Activated CD4-positive, alpha-beta T cell treated with anti-CD3 and anti-CD28 coated beads for 48 hours (primary cell): ENCODE measurements around the gene RAD50.

Source experiments
- DNase-seq: peaks from one replicate; pipeline ENCODE4 v3.0.0-alpha.2; 2020

Gene RAD50

DNA sequence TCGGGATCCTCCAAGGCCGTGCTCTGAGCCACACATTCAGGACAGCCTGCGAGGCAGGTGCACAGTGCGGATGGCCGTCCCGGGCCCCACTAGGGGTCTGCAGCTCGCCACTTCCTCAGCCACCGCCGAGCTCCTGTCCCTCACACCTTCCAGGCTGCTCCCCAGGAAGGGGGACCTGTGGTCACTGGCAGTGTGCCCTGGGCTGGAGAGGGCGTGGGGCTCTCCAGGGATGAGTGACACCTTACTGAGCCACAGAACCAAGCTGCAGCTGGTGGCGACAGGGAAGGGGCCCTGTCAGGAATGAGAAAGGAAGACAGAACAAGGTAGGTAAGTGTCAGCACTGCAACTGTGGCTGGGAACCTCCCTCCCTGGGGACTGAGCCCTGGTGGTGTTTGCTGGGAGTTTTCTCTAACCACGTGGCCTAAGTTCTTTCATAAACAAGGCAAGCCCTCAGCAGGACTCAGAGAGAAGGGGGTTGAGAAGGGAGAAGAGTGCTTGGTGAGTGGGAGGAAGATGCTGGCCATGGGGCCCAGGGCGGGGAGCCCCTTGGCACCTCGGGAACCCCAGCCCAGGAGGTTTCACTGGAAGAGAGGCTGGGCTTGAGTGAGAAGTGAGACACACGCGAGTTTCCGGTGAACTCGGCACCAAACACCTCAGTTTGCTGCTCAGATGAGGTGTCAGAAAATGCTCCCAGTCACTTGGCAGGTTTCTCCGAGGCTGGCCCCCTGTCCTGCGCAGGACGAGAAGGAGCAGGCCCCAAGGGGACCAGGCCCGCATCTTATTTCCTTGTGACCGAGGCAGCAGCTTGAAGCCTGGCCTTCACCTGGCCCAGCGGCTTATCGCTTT lies 106.4 kb downstream of the RAD50 start:
- DNase-seq, result peak; percentile 76

DNA sequence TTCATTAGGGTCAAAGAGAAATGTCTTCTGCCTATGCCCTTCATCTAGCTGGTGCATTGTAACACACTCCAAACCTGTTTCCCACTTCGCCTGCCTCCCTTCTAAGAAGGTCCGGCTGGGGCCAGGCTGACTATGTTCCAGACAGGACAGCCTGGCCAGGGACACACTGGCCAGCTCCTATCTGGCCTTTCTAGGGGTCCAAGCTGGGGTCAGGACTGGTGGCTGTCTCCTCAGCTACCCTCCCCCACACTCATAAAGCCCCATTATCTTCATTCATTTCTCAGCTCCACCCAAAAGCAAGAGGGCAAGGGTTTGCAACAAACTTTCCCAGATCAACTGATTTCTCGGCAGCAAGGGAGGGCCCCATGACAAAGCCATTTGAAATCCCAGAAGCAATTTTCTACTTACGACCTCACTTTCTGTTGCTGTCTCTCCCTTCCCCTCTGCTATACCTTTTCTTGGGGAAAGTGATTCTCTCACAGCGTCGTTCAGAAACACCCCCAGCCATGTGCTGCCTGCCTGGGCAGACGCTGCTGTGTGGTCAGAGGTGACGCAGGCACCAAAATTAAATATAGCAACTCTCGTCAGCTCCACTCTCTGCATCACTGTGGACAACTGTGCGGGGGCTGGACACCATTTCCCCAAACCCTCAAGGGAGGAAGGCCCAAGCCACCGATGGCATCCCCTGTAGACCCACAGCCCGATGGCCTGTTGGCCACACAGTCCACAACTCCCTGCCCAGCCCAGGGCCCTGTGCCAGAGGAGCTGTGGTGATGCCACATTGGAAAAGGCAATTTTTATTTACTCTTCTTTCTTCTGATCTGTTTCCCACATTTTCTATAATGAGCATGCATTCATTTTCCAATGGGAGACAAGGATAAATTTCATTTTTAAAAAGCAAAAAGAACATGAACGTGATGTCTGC lies 107.3 kb downstream of the RAD50 start:
- DNase-seq, result no peak

DNA sequence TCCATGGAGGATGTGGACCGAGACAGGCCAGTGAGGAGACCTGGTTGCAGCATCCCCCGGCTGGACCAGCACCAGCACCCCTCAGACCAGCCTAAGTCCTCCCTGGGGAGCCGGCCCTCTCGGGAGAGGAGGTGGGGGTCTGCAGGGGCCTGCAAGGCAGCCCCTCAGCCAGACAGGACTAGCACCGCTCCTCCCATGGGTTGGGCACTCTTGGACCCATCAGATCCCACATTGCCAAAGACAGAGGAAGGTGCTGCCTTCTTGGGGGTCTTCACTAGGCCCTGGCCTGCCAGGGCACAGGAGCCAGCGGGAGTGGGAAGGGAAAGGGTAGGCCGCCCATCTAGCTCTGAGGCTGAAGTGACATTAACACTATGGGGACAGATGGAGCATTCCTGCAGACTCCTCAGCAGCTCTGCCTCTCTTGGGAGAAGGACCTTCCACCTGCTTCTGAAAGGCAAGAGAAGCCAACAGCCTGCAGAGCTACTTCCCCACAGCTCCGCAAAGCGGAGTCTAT lies 108.0 kb downstream of the RAD50 start:
- DNase-seq, result no peak

DNA sequence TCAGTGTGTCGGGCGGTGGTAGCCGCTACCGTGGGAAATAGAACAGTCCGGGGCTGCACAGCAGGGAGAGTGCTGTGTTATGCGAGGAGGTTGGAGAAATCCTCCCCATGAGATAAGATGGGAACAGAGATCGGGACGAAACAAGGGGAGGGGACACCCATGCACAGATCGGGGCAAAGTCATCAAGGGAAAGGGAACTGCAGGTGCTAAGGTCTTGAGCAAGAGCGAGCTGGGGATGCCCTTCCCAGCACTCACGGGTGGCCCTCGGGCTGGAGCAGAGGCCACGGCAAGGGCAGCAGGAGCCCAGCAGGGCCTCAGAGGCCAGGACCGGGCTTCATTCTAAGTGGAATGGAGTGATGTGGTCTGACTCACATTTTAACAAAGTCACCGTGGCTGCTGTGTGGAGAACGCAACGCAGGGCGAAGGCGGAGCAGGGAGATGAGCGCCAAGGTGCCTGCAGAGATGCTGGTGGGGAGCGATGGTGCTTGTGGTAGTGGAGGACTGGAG lies 108.8 kb downstream of the RAD50 start:
- no peak for DNase-seq

DNA sequence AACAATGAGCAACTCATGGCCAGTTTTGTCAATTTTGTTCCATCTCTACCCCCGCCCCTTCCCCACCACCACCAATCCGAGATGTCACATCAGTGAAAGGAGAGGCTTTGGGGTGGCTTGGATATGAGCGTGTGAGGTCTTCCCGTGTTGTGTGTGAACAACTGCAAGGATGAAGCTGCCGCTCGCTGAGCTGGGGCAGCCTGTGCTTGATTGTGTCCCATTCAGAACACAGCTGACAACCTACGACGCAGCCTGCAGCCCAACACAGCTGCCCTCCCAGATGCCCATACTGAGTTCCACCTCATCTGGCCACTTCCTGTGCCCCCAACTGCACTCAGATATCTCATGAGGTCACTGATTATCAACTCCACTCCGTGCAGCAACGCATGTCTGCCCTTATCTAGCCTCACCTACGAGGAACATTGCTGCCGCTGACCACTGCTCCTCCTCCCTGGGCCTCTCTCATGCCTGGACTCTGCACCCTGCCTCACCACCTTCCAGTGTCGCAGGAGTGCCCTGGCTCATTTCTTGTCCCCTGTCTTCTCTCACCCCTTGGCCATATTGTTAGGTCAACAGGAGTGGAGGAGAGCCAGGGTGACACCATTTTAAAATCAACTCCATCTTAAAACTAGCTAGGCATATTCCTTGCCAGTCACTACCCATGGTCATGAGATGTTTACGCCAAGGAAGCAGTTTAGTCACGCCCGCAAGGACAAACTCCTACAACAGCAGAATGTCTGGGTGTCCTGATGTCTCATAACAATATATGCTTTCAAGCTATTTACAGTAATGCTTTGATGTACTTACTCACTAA lies 109.7 kb downstream of the RAD50 start:
- DNase-seq, result no peak

DNA sequence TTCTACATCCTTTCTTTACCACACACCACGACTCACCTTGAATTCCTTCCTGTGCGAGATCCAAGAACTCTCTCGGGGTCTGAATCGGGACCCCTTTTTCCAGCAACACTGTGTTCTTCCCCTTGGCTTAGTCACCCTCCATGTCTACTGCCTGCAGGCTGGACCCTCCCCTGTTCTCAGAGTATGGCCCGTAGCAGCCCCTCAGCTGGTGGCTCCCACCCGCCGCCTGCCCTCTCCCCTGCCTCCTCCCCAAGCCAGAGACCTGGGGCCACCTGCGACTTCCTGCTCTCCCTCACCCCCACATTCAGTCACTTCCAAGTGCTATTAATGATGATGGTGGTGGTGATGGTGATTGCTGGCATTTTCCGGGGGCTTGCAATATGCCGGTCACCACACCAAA lies 110.5 kb downstream of the RAD50 start:
- DNase-seq, result no peak

DNA sequence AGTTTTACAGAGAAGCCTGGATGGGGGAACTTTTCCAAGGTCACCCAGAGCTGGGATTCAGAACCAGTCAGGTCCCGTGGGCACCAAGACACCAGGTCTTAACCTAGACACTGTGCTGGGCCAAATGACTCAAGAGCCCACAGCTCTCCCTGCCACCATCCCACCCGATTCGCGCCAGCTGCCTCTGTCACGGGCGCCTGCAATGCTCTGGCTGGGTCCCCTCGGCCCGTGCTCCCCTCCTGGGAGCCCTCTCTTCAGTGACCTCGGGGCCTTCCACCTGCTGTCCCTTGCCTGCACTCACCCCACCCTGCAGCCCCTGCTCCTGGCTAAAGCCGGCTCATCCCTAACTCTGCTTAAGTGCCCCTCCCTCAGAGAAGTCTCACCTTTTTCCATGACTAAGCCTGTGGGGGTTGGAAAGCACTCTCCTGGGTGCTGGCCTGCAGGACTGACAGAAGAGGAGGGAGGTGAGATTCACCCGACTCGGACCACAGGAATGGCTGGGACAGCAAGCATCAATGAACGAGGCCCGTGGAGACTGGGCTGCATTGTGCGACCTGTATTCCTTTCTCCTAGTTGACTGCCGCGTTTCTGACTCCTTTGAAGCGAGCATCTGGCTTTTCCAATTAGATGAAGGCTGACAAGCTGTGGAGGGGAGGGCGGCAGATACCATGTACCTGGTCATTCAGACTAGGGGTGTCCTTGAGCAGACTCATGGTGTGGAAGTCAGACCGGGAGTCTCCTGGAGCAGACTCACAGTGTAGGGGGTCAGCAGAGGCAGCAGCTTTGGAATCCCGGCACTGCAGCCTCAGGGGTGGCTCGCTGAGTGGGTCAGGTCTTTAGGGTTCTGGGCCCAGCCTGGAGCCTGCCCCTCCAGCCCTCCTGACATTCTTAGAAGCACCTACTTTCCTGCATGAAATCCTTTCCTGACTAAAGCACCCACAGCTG lies 111.3 kb downstream of the RAD50 start:
- no peak for DNase-seq

DNA sequence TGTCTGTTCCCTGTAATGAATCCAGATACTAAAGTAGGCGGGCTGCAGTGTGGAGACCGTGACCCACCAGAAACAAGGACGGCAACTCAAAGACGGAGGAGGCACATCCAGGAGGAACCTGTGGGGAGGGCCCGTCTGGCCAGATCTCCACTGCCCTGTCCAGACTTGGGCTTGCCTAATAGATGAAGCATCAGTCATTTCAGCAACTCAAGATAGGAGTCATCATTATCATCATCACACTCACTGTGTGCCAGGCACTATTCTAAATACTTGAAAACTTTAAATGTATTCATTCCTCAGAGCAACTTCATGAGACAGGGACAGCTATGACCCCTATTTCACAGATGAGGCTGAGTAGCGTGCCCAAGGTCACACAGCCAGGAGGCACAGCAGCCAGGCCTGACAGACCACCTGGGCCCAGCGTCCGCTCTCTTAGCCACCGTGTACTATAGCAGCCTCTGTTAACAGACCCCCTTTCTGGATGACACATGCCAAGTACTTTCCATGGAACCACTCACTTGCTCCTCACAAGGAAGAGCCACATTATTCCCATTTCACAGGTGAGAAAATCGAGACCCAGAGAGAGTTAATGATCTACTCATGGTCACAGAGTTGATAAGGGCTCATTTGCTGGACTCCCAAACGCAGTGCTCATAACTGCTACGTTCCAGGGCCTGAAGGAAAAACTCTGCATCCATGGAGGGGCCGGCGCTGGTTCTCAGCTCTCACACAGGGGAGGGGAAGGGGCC lies 112.1 kb downstream of the RAD50 start:
- DNase-seq, result no peak

DNA sequence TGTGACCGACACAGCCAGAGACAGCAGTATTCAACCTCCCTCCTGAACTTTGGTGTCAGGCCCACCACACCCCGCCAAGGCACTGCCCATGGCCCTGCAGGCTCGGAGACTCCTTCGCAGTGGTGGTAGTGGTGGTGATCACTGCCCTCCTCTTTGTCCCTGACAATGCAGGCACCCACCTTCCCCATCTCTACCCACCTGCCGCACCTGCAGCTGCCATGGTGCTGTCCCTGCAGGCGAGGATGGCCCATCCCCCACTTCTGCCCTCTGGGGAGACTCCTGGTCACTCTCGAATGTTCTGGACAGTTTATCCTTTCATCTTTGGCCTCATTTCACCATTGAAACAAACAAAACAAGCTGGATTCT lies 112.7 kb downstream of the RAD50 start:
- no peak for DNase-seq

DNA sequence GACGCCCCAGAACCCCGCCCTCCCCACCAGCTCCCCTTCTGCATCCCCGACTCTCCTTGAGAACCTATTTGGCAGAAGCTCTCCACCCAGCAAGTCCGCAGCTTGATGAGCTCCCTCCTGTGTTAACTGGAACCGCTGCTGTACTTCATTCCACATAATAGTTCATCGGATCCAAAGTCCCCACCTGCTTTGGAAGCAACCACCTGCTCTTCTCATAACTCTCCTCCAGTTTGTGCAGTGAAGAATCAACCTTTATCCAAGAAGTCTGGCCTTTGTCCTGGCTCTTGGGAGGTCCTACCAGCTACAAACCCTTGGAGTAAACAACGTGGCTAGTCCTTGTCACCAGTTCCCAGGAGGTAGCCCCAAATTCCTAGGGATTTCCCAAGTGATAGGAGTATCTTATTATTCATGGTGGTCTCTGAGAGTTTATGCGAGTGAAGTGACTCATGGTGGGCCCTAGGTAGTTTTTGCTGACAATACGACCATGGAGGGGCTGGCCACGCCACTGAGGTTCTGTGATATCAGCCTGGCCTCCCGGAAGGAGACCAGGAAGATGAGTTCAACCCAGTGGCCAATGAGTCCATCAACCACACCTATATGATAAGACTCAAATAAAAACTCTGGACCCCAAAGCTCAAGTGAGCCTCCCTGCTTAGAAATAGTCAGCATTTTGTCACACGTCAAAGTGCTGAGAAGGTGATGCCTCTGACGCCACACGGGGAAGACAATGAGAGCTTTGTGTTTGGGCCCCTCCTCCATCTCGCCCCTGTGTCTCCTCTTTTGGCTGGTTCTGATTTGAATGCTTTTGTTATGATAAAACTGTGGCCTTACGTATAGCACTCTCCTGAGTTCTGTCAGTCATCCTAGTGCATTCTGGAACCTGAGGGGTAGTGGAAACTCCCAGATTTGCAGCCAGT lies 113.4 kb downstream of the RAD50 start:
- no peak for DNase-seq

DNA sequence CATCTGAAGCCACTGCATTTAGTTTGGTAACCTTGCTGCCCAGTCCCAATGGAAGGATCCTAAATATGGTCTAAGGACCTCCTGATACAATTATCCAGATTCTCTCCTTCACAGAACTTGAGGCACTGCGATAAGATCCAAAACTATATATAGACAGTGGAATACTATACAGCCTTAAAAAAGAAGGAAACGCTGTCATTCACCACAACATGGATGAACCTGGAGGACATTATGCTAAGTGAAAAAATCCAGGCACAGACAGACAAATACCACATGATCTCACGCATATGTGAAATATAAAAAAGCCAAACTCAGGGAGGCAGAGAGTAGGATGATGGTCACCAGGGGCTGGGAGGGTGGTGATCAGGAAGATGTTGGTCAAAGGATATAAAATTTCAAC lies 114.2 kb downstream of the RAD50 start:
- DNase-seq, result no peak

DNA sequence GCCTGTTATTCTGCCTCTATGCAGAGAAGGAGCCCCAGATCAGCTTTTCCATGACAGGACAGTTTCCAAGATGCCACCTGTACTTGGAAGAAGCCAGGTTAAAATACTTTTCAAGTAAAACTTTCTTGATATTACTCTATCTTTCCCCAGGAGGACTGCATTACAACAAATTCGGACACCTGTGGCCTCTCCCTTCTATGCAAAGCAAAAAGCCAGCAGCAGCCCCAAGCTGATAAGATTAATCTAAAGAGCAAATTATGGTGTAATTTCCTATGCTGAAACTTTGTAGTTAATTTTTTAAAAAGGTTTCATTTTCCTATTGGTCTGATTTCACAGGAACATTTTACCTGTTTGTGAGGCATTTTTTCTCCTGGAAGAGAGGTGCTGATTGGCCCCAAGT lies 116.7 kb downstream of the RAD50 start:
- no peak for DNase-seq

DNA sequence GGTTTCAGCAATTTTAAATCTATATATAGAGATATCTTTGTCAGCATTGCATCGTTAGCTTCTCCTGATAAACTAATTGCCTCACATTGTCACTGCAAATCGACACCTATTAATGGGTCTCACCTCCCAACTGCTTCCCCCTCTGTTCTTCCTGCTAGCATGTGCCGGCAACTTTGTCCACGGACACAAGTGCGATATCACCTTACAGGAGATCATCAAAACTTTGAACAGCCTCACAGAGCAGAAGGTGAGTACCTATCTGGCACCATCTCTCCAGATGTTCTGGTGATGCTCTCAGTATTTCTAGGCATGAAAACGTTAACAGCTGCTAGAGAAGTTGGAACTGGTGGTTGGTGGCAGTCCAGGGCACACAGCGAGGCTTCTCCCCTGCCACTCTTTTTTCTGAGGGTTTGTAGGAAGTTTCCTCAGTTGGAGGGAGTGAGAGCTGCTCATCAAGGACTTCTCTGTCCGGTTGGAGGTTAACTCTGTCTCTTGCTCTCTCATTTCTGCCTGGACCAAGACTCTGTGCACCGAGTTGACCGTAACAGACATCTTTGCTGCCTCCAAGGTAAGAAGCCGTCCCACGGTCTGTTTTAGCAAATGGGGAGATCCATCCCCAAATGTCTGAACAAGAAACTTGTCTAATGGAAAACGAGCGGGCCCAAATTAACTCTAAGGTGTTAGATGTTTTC lies 117.3 kb downstream of the RAD50 start, which contains the start of gene IL4:
Gene IL4, plus strand, starts transcription at position 51 of the 692 bp plus-strand sequence. Its CDS starts 62 bp downstream, at position 113.
- no peak for DNase-seq

DNA sequence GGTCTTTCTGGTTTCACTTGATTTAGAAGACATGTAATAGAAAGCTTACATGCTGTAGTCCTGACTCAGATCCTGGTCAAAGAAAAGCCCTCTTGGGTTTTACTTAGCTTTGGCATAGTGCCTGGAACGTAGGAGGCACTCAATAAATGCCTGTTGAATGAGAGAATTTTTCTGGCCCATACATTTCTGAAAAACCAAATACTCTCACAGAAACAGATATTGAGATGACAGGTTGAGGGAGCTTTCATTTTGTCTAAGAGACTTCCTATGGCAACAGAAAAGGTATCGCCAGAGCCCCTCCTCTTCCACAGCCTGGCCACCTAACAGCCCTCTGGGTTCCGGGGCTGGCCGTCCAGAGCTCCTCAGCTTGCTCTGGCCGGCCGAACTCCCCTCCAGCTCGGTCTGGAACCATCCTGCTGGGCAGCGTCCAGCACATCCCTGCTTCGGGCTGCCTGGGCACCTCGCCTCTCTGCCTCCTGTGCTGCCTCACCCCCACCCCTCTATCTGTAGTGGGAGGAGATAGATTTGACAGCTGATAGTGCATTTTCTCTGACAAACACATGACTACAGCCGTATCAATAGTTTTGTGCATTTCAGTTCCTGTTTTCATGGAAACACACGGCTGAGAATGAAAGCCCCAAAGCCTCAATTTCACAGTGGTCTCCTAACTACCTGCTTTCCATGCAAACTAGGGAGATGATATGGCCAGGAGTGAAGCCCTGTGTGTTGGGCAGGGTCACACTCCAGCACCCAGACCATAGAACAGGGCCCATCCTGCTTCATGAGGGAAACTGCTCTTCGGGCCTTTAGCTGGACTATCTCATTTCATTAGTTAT lies 118.1 kb downstream of the RAD50 start:
- no peak for DNase-seq

DNA sequence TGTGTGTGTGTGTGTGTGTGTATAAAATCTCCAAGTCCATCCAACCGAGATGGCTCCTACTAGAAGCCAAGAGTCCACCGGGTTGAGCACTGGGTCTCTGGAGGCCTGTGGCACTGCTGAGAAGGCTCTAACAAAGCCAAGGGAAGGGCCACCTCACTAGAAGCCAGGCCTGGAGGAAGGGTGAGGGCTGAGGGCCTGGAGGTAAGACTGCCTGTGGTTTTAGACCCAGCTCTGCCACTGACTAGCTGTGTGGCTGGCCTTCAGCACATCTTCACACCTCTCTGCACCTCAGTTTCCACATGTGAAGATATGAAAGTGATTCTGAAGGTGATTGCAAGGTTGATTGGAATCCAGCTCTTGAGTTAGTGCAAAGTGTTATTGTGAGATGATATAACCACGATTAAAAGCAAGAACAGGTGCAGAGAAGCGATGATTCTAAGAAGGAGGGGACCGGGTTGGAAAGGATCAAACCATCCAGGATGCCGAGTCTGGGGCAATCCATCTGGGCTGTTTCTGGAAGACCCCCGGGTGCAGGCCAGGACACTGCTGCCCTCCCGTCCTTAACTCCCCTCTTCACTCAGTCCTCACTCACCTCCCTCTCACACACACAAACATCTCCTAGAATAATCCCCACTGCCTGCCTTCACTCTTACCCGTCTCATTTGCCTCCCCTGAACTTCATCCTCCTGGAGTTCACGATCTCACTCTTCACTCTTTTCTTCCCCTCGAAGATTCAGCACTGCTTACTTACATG lies 119.3 kb downstream of the RAD50 start:
- DNase-seq, result no peak

DNA sequence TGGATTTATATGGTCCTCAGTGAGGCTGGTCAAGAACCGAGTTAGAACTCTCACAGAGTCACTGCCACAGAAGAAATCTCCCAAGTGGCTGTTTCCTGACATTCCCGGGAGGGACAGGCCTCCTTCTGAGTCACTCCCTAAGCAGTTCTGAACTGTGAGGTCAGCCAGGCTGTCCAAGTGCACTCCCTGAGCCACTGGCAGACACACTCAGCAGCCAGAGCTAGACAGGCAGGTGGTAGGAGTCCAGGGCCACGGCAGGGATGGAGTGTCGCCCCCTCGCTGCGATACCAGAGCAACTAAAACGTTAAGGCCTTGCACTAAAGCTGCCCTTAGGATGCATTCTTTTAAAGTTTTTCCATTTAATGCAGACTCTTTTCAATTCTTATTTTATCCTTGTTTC lies 120.4 kb downstream of the RAD50 start:
- DNase-seq, result no peak
